PC-3 (cell line): ENCODE results near the gene C5AR1.

Experiments used
- CTCF ChIP-seq: fragments of 300-600 bp; sonication (generic); conservative IDR thresholded peaks from 2 replicates; pipeline ENCODE4 v1.5.1; 2017; ENCODE audit warnings: antibody characterized with exemption, low read depth, mild to moderate bottlenecking, low read length
- EZH2phosphoT487 ChIP-seq: fragments of 300-600 bp; sonication (generic); IDR thresholded peaks from 2 replicates; pipeline ENCODE4 v1.6.1; 2018; ENCODE audit warnings: mild to moderate bottlenecking, antibody characterized with exemption, low read length, borderline replicate concordance

DNA sequence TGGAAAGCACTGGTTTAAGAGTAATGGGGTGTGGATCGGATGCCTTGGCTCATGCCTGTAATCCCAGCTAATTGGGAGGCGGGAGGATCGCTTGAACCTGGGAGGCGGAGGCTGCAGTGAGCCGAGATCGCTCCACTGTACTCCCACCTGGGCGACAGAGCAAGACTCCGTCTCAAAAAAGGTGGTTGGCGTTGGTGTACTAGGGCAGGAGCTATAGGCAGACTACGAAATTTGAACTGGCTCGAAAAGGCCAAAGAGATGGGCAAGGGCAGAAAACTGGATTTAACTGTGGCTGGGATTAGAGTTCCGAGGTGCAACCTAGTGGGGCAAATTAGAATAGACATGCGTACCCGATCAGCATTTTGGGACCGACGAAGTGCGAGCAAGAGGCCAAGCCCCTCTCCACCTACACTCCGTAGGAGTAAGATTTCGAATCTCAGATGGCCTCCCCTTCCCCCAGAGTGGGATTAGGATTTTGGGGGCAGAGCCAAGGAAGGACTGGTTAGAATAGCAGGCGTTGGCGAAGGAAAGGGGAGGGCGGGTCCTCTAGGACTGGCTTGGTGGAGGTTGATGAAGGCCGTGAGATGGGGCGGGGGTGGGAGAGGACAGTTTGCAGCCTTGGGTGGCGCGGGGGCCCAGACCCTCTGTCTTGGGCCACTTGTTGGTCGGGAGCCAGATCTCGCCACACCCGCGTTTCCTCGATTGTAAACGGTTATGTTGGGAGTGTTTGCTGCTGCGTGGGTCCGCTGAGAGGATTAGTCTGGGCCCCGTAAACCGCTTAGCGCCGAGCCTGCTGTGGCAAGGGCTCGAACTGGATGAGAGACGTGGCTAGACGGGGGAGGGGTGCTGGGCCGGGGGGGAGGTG lies 37.0 kb upstream of the C5AR1 start:
- TF ChIP-seq CTCF (no peak), EZH2phosphoT487 (no peak)
